DMS 273 (cell line): ENCODE data around the gene EEFSEC.

ENCODE experiments used
- DNase-seq: peaks from one replicate; lab custom pipeline; 2025; ENCODE audit not compliant: unreplicated experiment; lab: John Stamatoyannopoulos, UW

EEFSEC gene

GRCh38 chr3:128421966-128422365 is 268.7 kb downstream of the EEFSEC start:
- no peak for DNase-seq

- DNase-seq: no peak
Observed at GRCh38 chr3:128422762-128423524, 269.7 kb downstream of the EEFSEC start.

- DNase-seq: no peak
Observed at GRCh38 chr3:128423525-128424147, 270.4 kb downstream of the EEFSEC start.

- no peak for DNase-seq
Observed at GRCh38 chr3:128424508-128425069, 271.3 kb downstream of the EEFSEC start.

- peak; percentile 72 for DNase-seq
Observed at GRCh38 chr3:128425142-128425845, 272.0 kb downstream of the EEFSEC start.

- DNase-seq: no peak
Observed at GRCh38 chr3:128425846-128426127, 272.5 kb downstream of the EEFSEC start.

- DNase-seq: peak; percentile 89
Observed at GRCh38 chr3:128426128-128426921, 273.0 kb downstream of the EEFSEC start.

GRCh38 chr3:128427175-128427857 is 274.0 kb downstream of the EEFSEC start:
- DNase-seq: peak; percentile 69

GRCh38 chr3:128427872-128428822 is 274.9 kb downstream of the EEFSEC start:
- no peak for DNase-seq

GRCh38 chr3:128429275-128429674 is 276.0 kb downstream of the EEFSEC start:
- no peak for DNase-seq

GRCh38 chr3:128429751-128430150 is 276.5 kb downstream of the EEFSEC start:
- DNase-seq: no peak

GRCh38 chr3:128430301-128430700 is 277.0 kb downstream of the EEFSEC start:
- DNase-seq: no peak

GRCh38 chr3:128430731-128431130 is 277.4 kb downstream of the EEFSEC start:
- DNase-seq: no peak

GRCh38 chr3:128431803-128432300 is 278.6 kb downstream of the EEFSEC start:
- no peak for DNase-seq

GRCh38 chr3:128432301-128432970 is 279.2 kb downstream of the EEFSEC start:
- DNase-seq: peak; percentile 58

- DNase-seq: peak; percentile 74
Observed at GRCh38 chr3:128432971-128433836, 279.9 kb downstream of the EEFSEC start.

- no peak for DNase-seq
Observed at GRCh38 chr3:128433837-128434165, 280.5 kb downstream of the EEFSEC start.

- no peak for DNase-seq
Observed at GRCh38 chr3:128434524-128434923, 281.2 kb downstream of the EEFSEC start.
